K562 (cell line): ENCODE measurements around the gene SEL1L. TPM values are rescaled to one million over a fixed set of nuclear protein-coding genes. Genes with fewer than 3 reads are reported as not detected.

Experiments used
- AFF4 ChIP-seq: sonication (generic); formaldehyde crosslinking; IDR thresholded peaks from 2 replicates; pipeline ENCODE4 v1.8.0; 2023; ENCODE audit warnings: mild to moderate bottlenecking, missing genetic modification reagents
- EZH2 ChIP-seq: IDR thresholded peaks from 2 replicates; pipeline ENCODE4 v1.6.1; 2012; ENCODE audit warnings: low read depth, mild to moderate bottlenecking, inconsistent platforms, low read length, borderline replicate concordance
- HINFP ChIP-seq: fragments of 450-650 bp; conservative IDR thresholded peaks from 2 replicates; pipeline ENCODE4 v1.6.1; 2016; ENCODE audit warnings: missing genetic modification characterization, low read depth, mild to moderate bottlenecking, control low read depth, missing compliant biosample characterization
- HIVEP1 ChIP-seq: fragments of 250-450 bp; sonication (Bioruptor Pico); IDR thresholded peaks from 2 replicates; pipeline ENCODE4 v1.4.0; 2020; ENCODE audit warnings: mild to moderate bottlenecking
- HNRNPL ChIP-seq: fragments of 200-400 bp; formaldehyde crosslinking; IDR thresholded peaks from 2 replicates; pipeline ENCODE4 v1.6.1; 2017; ENCODE audit warnings: low read depth, mild to moderate bottlenecking, low read length
- MNT ChIP-seq, 2 experiments: fragments of 450-650 bp; conservative IDR thresholded peaks; 2 replicates each; pipeline ENCODE4 v1.6.1; 2017; ENCODE audit warnings: mild to moderate bottlenecking in 2 of 2, moderate library complexity in 2 of 2
- NKRF ChIP-seq: fragments of 450-650 bp; IDR thresholded peaks from 2 replicates; pipeline ENCODE4 v1.6.1; 2016; ENCODE audit warnings: borderline replicate concordance
- SPI1 ChIP-seq: IDR thresholded peaks from 2 replicates; pipeline ENCODE4 v1.6.1; 2011; ENCODE audit warnings: low read depth, low read length, control low read depth, borderline replicate concordance
- XRCC4 ChIP-seq: IDR thresholded peaks from one replicate; pipeline ENCODE4 v1.6.1; 2011; ENCODE audit not compliant: insufficient read depth, insufficient read length; ENCODE audit errors: extremely low read depth
- ZBED1 ChIP-seq: IDR thresholded peaks from 2 replicates; pipeline ENCODE4 v1.6.1; 2014
- ZNF140 ChIP-seq: fragments of 250-450 bp; sonication (Bioruptor Pico); IDR thresholded peaks from 2 replicates; pipeline ENCODE4 v1.8.0; 2021; ENCODE audit warnings: moderate library complexity, mild to moderate bottlenecking, inconsistent platforms
- ZNF224 ChIP-seq: sonication (generic); formaldehyde crosslinking; IDR thresholded peaks from 2 replicates; pipeline ENCODE4 v1.8.0; 2022; ENCODE audit warnings: mild to moderate bottlenecking, missing genetic modification reagents
- ZNF316 ChIP-seq: fragments of 450-650 bp; IDR thresholded peaks from 2 replicates; pipeline ENCODE4 v1.6.1; 2016
- ZNF512 ChIP-seq: IDR thresholded peaks from 2 replicates; pipeline ENCODE4 v1.6.1; 2016; ENCODE audit warnings: missing genetic modification characterization, missing compliant biosample characterization
- ZNF699 ChIP-seq: fragments of 250-450 bp; sonication (Bioruptor Pico); IDR thresholded peaks from 2 replicates; pipeline ENCODE4 v1.8.0; 2021; ENCODE audit warnings: mild to moderate bottlenecking, moderate library complexity; ENCODE audit not compliant: insufficient replicate concordance
- ZNF740 ChIP-seq, 3 experiments: fragments of 200-800 bp in 1 of 3; sonication (Bioruptor generic) in 1 of 3; sonication (generic) in 1 of 3; formaldehyde crosslinking in 1 of 3; IDR thresholded peaks; 2 replicates each; pipeline versions ENCODE4 v1.6.1 to v1.8.0; 2016 to 2022; ENCODE audit warnings: mild to moderate bottlenecking in 2 of 3, missing compliant biosample characterization in 2 of 3, missing genetic modification characterization in 2 of 3, missing genetic modification reagents in 1 of 3
- ZNF75A ChIP-seq: fragments of 450-650 bp; formaldehyde crosslinking; IDR thresholded peaks from 2 replicates; pipeline ENCODE4 v1.4.0; 2020; ENCODE audit warnings: mild to moderate bottlenecking
- polyA plus RNA-seq, 8 experiments: library from polyadenylated mRNA; depleted of rRNA in 4 of 8; stranded (reverse) in 5 of 8; unstranded in 3 of 8; fragments of >200 nt; fragmentation: Nextera tagmentation in 2 of 8; fragmentation: Illumina TruSeq in 1 of 8; extraction: Ambion mirVana in 2 of 8; extraction: Trizol in 1 of 8; gene quantifications; 2 replicates each; pipeline versions ENCODE4 v1.2.1 to v1.2.3, GENCODE V29; 2011 to 2014; ENCODE audit warnings: inconsistent platforms in 1 of 8, missing spikeins in 1 of 8
- total RNA-seq, 7 experiments: library from RNA; depleted of rRNA in 6 of 7; stranded (reverse); fragments of >200 nt in 6 of 7; fragmentation: Illumina TruSeq in 2 of 7; extraction: Trizol in 2 of 7; gene quantifications; 2 replicates each; pipeline versions ENCODE4 v1.2.1 to v1.2.3, GENCODE V29; 2011 to 2021; ENCODE audit warnings: low replicate concordance in 1 of 7

The SEL1L gene
- total and polyA plus RNA-seq, 9 of the 15 experiments (the other 6 are each of a cell fraction or from before 2014, with no cell fraction given): 7.7 to 21.1 (median 13.6) TPM

- TF ChIP-seq AFF4 (CRISPR knock-in tag) (no peak), ZNF140 (no peak), EZH2 (no peak), SPI1 (no peak), ZNF316 (no peak), ZNF512 (tag) (no peak), MNT (conservative IDR thresholded peaks at IDR 0.05) (peak in 1 of 2 experiments; percentile 33; a peak in 2 of 4 replicates), HIVEP1 (no peak), XRCC4 (no peak), NKRF (no peak), ZNF75A (no peak), ZBED1 (no peak), ZNF740 (CRISPR knock-in tag; IDR thresholded peaks at IDR 0.05) (no peak), ZNF740 (tag; IDR thresholded peaks at IDR 0.05) (no peak), HINFP (no peak), ZNF224 (CRISPR knock-in tag) (no peak), ZNF699 (CRISPR knock-in tag) (no peak), HNRNPL (no peak)
Measured at GRCh38 chr14:81434230-81434629, 99.4 kb downstream of the SEL1L start (continued).
